BLaER1 (cell line): ENCODE measurements around the gene PRLH.

Experiments
- H3K27ac ChIP-seq: shearing (Covaris generic); formaldehyde crosslinking; 2 replicates; pipeline ENCODE4 v1.8.1; 2022
- H3K27me3 ChIP-seq: shearing (Covaris generic); formaldehyde crosslinking; 2 replicates; pipeline ENCODE4 v1.8.1; 2022
- H3K36me3 ChIP-seq: shearing (Covaris generic); formaldehyde crosslinking; 2 replicates; pipeline ENCODE4 v1.8.1; 2022
- H3K4me1 ChIP-seq: shearing (Covaris generic); formaldehyde crosslinking; 2 replicates; pipeline ENCODE4 v1.8.1; 2022
- H3K4me2 ChIP-seq: shearing (Covaris generic); formaldehyde crosslinking; 2 replicates; pipeline ENCODE4 v1.8.1; 2022
- H3K4me3 ChIP-seq: shearing (Covaris generic); formaldehyde crosslinking; 2 replicates; pipeline ENCODE4 v1.8.1; 2022
- H3K9ac ChIP-seq: shearing (Covaris generic); formaldehyde crosslinking; 2 replicates; pipeline ENCODE4 v1.8.1; 2022
- H3K9me3 ChIP-seq: shearing (Covaris generic); formaldehyde crosslinking; 2 replicates; pipeline ENCODE4 v1.8.1; 2022
- H4K20me1 ChIP-seq: shearing (Covaris generic); formaldehyde crosslinking; 2 replicates; pipeline ENCODE4 v1.8.1; 2022
- Cebpa-rat ChIP-seq: shearing (Covaris generic); IDR thresholded peaks from 2 replicates; pipeline ENCODE4 v1.8.1; 2022

PRLH gene, protein sequence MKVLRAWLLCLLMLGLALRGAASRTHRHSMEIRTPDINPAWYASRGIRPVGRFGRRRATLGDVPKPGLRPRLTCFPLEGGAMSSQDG

DNA sequence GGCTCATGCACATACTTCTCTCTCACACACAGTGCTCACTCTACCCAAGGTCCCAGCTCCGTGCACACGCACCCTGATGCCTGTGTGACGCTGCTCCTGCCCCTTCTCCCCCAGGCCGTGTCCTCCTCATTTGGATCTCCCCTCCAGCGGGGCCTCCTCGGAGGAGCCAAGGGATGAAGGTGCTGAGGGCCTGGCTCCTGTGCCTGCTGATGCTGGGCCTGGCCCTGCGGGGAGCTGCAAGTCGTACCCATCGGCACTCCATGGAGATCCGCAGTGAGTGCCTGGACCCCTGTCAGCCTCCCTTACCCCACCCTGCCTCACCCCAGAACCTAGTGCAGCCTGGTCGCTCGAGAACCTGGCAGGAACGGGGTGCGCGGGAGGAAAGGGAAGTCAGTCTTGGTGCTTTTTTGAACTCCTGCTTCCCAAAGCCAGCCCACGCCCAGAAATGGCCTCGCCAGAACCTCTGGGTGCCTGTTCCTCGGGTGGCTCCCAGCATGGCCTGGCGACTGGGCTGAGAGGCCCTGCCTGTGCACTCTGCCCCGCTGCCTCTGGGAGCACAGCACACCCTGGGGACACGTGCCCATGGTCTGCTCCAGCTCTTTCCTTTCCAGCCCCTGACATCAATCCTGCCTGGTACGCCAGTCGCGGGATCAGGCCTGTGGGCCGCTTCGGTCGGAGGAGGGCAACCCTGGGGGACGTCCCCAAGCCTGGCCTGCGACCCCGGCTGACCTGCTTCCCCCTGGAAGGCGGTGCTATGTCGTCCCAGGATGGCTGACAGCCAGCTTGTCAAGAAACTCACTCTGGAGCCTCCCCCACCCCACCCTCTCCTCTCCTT, at the start of gene PRLH:
Gene PRLH, plus strand, starts transcription at position 174 of the 835 bp plus-strand sequence. Its CDS starts 0 bp downstream, at position 174.
- Histone ChIP-seq H3K9me3 (no peaks in the 10 kb centered on the region), H3K27ac (peak within 1 kb of the TSS; percentile 2; the same call in 1 of the 2 replicates), H4K20me1 (no peaks in the 10 kb centered on the region), H3K4me2 (peak within 1 kb of the TSS; percentile 39), H3K4me3 (no peak within 1 kb of the TSS), H3K9ac (no peak within 1 kb of the TSS), H3K36me3 (no peaks in the 10 kb centered on the region), H3K27me3 (no peaks in the 10 kb centered on the region), H3K4me1 (peaks cover 19% of the 10 kb centered on the region)
- TF ChIP-seq Cebpa-rat: no peak

DNA sequence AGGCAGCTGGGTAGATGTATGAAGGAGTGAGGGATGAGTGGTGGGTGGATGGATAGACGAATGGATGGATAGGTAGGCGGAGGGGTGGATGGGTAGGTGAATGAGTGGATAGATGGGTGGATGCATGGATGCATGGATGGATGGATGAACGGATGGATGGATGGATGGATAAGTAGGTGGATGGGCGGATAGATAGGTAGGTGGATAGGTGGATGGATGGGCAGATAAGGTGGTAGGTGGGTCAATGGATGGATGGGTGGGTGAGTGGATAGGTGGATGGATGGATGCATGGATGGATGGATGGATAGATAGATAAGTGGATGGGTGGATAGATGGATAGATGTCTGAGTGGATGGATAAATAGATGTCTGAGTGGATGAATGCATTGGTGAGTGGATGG, 49.2 kb upstream of the PRLH start:
- Histone ChIP-seq H3K4me3 (no peak overlapping the region), H3K27ac (no peak overlapping the region), H3K9ac (no peak overlapping the region), H3K27me3 (no peaks in the 10 kb centered on the region), H3K36me3 (no peaks in the 10 kb centered on the region), H3K9me3 (no peaks in the 10 kb centered on the region), H4K20me1 (no peaks in the 10 kb centered on the region), H3K4me2 (no peak overlapping the region), H3K4me1 (peaks cover 43% of the 10 kb centered on the region)
- TF ChIP-seq Cebpa-rat: no peak

DNA sequence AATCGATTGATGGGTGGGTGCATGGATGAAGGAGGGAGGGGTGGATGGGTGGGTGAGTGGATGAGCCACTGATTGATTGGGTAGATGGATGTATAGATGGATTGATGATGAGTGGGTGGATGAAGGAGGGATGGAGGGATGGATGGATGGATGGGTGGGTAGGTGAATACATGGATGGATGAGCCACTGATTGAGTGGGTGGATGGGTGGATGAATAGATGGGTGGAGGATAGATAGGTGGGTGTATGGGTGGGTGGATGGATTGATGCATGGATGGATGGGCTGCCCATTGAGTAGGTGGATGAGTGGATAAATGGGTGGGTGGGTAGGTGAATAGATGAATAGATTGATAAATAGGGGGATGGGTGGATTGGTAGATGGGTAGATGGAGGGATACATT, 48.4 kb upstream of the PRLH start:
- no peaks in the 10 kb centered on the region for H4K20me1 ChIP-seq
- H3K4me1 ChIP-seq: peaks cover 36% of the 10 kb centered on the region
- no peaks in the 10 kb centered on the region for H3K36me3 ChIP-seq
- no peak overlapping the region for H3K4me2 ChIP-seq
- H3K27me3 ChIP-seq: no peaks in the 10 kb centered on the region
- no peak overlapping the region for H3K9ac ChIP-seq
- H3K4me3 ChIP-seq: no peak overlapping the region
- H3K9me3 ChIP-seq: no peaks in the 10 kb centered on the region
- TF ChIP-seq Cebpa-rat: no peak
- H3K27ac ChIP-seq: no peak overlapping the region

DNA sequence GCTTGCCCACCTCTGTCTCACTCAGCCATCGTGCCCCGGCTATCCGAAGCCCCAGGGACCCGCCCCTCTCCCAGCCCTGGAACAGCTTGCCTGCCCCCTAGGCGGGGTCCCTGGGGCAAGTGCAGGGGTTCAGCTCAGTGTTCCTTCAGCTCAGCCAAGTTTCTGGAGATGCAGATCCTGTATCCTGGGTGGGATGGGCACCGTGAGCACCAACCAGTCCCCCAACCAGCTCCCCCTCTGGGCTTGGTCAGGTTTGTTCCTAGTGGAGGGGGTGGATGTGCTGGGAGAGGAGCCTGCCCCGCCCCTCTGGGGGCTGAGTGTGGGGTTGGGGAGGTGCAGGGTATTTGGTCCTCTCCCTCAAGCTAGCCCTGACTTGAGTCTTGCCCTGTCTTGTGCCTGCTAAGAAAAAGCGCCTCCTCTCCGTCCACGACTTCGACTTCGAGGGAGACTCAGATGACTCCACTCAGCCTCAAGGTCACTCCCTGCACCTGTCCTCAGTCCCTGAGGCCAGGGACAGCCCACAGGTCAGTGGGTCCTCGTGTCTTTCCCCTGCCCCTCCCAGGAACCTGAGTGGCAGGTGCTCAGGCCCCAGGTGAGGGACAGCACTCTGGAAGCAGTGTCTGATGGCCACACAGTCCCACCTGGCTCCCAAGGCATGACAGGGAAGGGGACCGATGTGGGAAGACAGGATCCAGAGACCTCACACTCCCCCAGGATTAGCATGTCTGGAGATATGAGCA, 46.7 kb upstream of the PRLH start:
- Histone ChIP-seq H3K4me1 (peaks cover 19% of the 10 kb centered on the region), H3K36me3 (no peaks in the 10 kb centered on the region), H3K9ac (no peak overlapping the region), H3K9me3 (0 out of 2 replicates have a peak, but pooled peaks cover 3% of the 10 kb centered on the region), H3K4me3 (no peak overlapping the region), H3K27me3 (no peaks in the 10 kb centered on the region), H3K4me2 (no peak overlapping the region), H4K20me1 (no peaks in the 10 kb centered on the region), H3K27ac (peak overlapping the region; percentile 4; the same call in 1 of the 2 replicates)
- TF ChIP-seq Cebpa-rat: no peak

DNA sequence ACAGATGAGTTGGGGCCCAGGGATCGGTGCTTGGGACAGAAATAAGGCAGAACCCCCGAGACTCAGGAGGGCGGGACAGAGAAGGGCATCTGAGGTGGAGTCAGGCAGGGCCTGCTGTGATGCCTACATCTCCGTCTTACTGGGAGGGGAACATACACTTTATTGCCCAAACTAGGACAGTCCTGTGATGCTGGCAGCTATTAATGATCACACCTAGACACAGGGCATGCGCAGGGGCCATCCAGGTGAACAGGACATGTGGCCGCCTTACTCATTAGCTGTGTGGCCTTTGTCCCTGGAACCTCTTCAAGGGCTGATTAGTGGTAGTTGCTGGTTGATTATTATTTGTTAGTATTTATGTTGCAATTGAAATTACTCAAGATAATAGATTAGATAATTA, 46.1 kb upstream of the PRLH start:
- Histone ChIP-seq H3K4me3 (no peak overlapping the region), H3K9ac (no peak overlapping the region), H3K27me3 (no peaks in the 10 kb centered on the region), H3K4me2 (no peak overlapping the region), H3K36me3 (no peaks in the 10 kb centered on the region), H3K4me1 (peaks cover 13% of the 10 kb centered on the region), H3K27ac (peak overlapping the region; percentile 4; the same call in 1 of the 2 replicates), H4K20me1 (no peaks in the 10 kb centered on the region), H3K9me3 (0 out of 2 replicates have a peak, but pooled peaks cover 3% of the 10 kb centered on the region)
- no peak for TF ChIP-seq Cebpa-rat

DNA sequence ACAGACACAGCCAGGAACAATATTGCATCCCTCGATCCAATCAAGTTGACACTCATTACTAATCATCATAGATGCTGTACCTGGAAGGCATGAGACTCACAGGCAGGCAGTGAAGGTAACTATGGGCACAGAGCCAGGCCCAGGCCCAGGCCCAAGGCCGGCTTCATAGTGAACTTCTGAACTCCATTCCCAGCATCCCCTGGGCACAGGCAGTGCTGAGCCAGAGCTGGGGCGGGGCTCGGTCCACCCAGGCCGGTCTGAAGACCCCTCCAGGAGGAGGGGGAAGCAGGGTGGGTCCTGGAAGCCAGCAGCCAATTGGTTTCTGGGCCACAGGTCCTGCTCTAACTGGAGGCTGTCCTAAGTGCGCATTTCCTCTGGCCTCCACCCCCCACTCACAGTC, 41.7 kb upstream of the PRLH start:
- Histone ChIP-seq H3K4me1 (peaks cover 35% of the 10 kb centered on the region), H3K9me3 (0 out of 2 replicates have a peak, but pooled peaks cover 3% of the 10 kb centered on the region), H3K4me2 (no peak overlapping the region), H3K4me3 (no peak overlapping the region), H4K20me1 (no peaks in the 10 kb centered on the region), H3K27ac (0 out of 2 replicates have a peak overlapping the region, but pooled peaks have one; percentile 49), H3K36me3 (no peaks in the 10 kb centered on the region), H3K9ac (no peak overlapping the region), H3K27me3 (no peaks in the 10 kb centered on the region)
- no peak for TF ChIP-seq Cebpa-rat

DNA sequence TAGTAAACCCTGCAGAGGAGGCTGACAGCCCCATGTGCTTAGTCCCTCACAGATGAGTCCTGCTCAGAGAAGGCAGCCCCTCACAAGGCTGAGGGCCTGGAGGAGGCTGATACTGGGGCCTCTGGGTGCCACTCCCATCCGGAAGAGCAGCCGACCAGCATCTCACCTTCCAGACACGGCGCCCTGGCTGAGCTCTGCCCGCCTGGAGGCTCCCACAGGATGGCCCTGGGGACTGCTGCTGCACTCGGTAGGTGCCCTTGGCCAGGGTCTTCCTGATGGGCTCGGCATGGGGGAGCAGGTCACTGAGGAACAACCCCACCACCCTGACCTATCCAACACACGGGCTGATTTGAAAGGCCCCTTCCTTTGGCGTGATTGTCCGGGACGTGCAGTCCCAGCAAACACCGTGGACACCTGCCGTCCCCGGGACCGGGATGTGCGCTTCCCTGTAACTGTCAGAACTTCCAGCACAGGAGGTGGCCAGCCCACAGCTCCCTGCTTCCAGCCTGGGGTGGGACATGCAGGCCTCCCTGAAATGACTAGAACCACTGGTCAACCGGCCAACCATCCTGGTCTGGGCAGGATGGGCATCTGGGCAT, 40.7 kb upstream of the PRLH start:
- Histone ChIP-seq H3K27ac (peak overlapping the region; percentile 49), H3K9me3 (0 out of 2 replicates have a peak, but pooled peaks cover 3% of the 10 kb centered on the region), H3K36me3 (no peaks in the 10 kb centered on the region), H3K27me3 (no peaks in the 10 kb centered on the region), H3K4me2 (peak overlapping the region; percentile 47), H3K4me3 (no peak overlapping the region), H3K4me1 (peaks cover 45% of the 10 kb centered on the region), H3K9ac (peak overlapping the region; percentile 51; the same call in 1 of the 2 replicates), H4K20me1 (no peaks in the 10 kb centered on the region)
- TF ChIP-seq Cebpa-rat: no peak

DNA sequence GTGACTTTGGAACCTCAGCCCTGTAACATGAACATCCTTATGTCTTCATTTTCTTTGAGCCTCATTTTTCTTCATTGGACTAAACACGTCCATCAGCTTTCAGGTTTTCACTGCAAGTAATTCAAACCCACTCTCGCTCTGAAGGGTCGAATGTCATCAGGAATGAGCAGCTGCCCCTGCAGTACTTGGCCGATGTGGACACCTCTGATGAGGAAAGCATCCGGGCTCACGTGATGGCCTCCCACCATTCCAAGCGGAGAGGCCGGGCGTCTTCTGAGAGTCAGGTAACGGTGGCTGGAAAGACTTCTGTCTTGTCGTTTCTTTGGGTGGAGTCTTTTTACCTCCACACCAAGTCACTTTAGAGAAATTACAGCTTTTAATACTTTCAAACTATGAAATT, 39.1 kb upstream of the PRLH start:
- H3K9ac ChIP-seq: no peak overlapping the region
- TF ChIP-seq Cebpa-rat: no peak
- H3K4me1 ChIP-seq: peaks cover 61% of the 10 kb centered on the region
- H4K20me1 ChIP-seq: no peaks in the 10 kb centered on the region
- peak overlapping the region; percentile 47; the same call in 1 of the 2 replicates for H3K4me2 ChIP-seq
- H3K4me3 ChIP-seq: no peak overlapping the region
- H3K27me3 ChIP-seq: no peaks in the 10 kb centered on the region
- H3K36me3 ChIP-seq: no peaks in the 10 kb centered on the region
- 0 out of 2 replicates have a peak, but pooled peaks cover 3% of the 10 kb centered on the region for H3K9me3 ChIP-seq
- no peak overlapping the region for H3K27ac ChIP-seq

DNA sequence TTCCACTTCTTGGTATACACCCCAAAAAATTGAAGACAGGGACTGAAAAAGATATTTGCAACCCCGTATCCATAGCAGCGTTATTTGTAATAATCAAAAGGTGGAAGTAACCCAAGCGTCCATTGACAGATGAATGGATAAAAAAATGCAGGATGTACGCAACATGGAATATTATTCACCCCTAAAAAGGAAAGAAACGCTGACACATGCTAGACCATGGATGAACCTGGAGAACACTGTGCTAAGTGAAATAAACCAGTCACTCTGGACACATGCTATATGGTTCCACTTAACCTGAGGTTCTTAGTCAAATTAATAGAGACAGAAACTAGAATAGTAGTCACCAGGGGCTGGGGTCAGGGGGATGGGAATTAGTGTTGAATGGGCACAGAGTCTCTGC, 38.6 kb upstream of the PRLH start:
- Histone ChIP-seq H3K4me1 (peaks cover 66% of the 10 kb centered on the region), H3K36me3 (no peaks in the 10 kb centered on the region), H3K9ac (no peak overlapping the region), H3K4me3 (no peak overlapping the region), H4K20me1 (no peaks in the 10 kb centered on the region), H3K4me2 (no peak overlapping the region), H3K27me3 (no peaks in the 10 kb centered on the region), H3K27ac (0 out of 2 replicates have a peak overlapping the region, but pooled peaks have one; percentile 93), H3K9me3 (0 out of 2 replicates have a peak, but pooled peaks cover 3% of the 10 kb centered on the region)
- TF ChIP-seq Cebpa-rat: no peak
